SK-N-SH treated with all-trans-retinoic acid at 6 μM for 48 hours (cell line): ENCODE data around the gene COX6A2.
A peak's percentile ranks its signal among the peaks of the same experiment; 100 is the strongest.
"Not testable (repeated sequence)": the region's sequence is repeated elsewhere in the genome, so short reads cannot be mapped to it uniquely, and the experiment has no call there.

Experiments used
- ATAC-seq: fragments of 200-7000 bp; cut with Tn5 transposase; 3 replicates; pipeline ENCODE4 v1.9.1; 2020; ENCODE audit warnings: mild to moderate bottlenecking, moderate library complexity
- ARNTL ChIP-seq: fragments of 450-650 bp; formaldehyde crosslinking; IDR thresholded peaks from 2 replicates; pipeline ENCODE4 v1.5.0; 2020; ENCODE audit warnings: low read depth, mild to moderate bottlenecking, moderate library complexity, borderline replicate concordance
- CSDC2 ChIP-seq: fragments of 250-450 bp; sonication (Bioruptor Pico); IDR thresholded peaks from 2 replicates; pipeline ENCODE4 v1.5.0; 2020; ENCODE audit warnings: mild to moderate bottlenecking, moderate library complexity
- CSRNP3 ChIP-seq: fragments of 250-450 bp; sonication (Bioruptor Pico); IDR thresholded peaks from 2 replicates; pipeline ENCODE4 v1.5.1; 2021; ENCODE audit warnings: mild to moderate bottlenecking, moderate library complexity
- ESRRG ChIP-seq: fragments of 250-450 bp; sonication (Bioruptor Pico); IDR thresholded peaks from 2 replicates; pipeline ENCODE4 v1.6.1; 2021; ENCODE audit warnings: mild to moderate bottlenecking
- GLIS3 ChIP-seq: fragments of 250-450 bp; sonication (Bioruptor Pico); IDR thresholded peaks from 2 replicates; pipeline ENCODE4 v1.5.0; 2020; ENCODE audit warnings: mild to moderate bottlenecking, moderate library complexity
- ISL1 ChIP-seq: fragments of 250-450 bp; sonication (Bioruptor Pico); IDR thresholded peaks from 2 replicates; pipeline ENCODE4 v2.1.2; 2022; ENCODE audit warnings: mild to moderate bottlenecking, moderate library complexity
- OSR1 ChIP-seq: fragments of 250-450 bp; sonication (Bioruptor Pico); IDR thresholded peaks from 2 replicates; pipeline ENCODE4 v1.8.0; 2022; ENCODE audit warnings: moderate library complexity, mild to moderate bottlenecking, inconsistent platforms
- PATZ1 ChIP-seq: fragments of 250-450 bp; sonication (Bioruptor Pico); IDR thresholded peaks from 2 replicates; pipeline ENCODE4 v1.8.0; 2020; ENCODE audit warnings: mild to moderate bottlenecking, moderate library complexity, borderline replicate concordance
- POU6F1 ChIP-seq: fragments of 250-450 bp; sonication (Bioruptor Pico); IDR thresholded peaks from 2 replicates; pipeline ENCODE4 v1.8.0; 2021; ENCODE audit warnings: low read depth, mild to moderate bottlenecking, moderate library complexity, borderline replicate concordance
- PPARA ChIP-seq: fragments of 250-450 bp; sonication (Bioruptor Pico); IDR thresholded peaks from 2 replicates; pipeline ENCODE4 v1.5.0; 2020; ENCODE audit warnings: mild to moderate bottlenecking, borderline replicate concordance
- RARB ChIP-seq: fragments of 250-450 bp; sonication (Bioruptor Pico); IDR thresholded peaks from 2 replicates; pipeline ENCODE4 v1.8.0; 2021; ENCODE audit warnings: mild to moderate bottlenecking, moderate library complexity
- SNAI2 ChIP-seq: fragments of 250-450 bp; sonication (Bioruptor Pico); IDR thresholded peaks from 2 replicates; pipeline ENCODE4 v1.5.0; 2020; ENCODE audit warnings: mild to moderate bottlenecking, moderate library complexity
- TCF4 ChIP-seq: fragments of 250-450 bp; sonication (Bioruptor Pico); IDR thresholded peaks from 2 replicates; pipeline ENCODE4 v1.8.0; 2021; ENCODE audit warnings: mild to moderate bottlenecking, moderate library complexity, borderline replicate concordance
- TSHZ2 ChIP-seq: fragments of 250-450 bp; sonication (Bioruptor Pico); IDR thresholded peaks from 2 replicates; pipeline ENCODE4 v1.5.0; 2020; ENCODE audit warnings: mild to moderate bottlenecking, moderate library complexity
- ZC3H10 ChIP-seq: fragments of 250-450 bp; sonication (Bioruptor Pico); IDR thresholded peaks from 2 replicates; pipeline ENCODE4 v1.5.1; 2021; ENCODE audit warnings: mild to moderate bottlenecking, moderate library complexity
- ZFP3 ChIP-seq: fragments of 250-450 bp; sonication (Bioruptor Pico); IDR thresholded peaks from 2 replicates; pipeline ENCODE4 v1.5.0; 2020; ENCODE audit warnings: mild to moderate bottlenecking, moderate library complexity
- ZFP30 ChIP-seq: fragments of 450-650 bp; formaldehyde crosslinking; IDR thresholded peaks from 2 replicates; pipeline ENCODE4 v1.5.0; 2022; ENCODE audit warnings: mild to moderate bottlenecking, moderate library complexity
- ZNF565 ChIP-seq: fragments of 450-650 bp; formaldehyde crosslinking; conservative IDR thresholded peaks from 2 replicates; pipeline ENCODE4 v1.5.0; 2020; ENCODE audit warnings: low read depth, mild to moderate bottlenecking, moderate library complexity
- ZNF70 ChIP-seq: fragments of 450-650 bp; formaldehyde crosslinking; IDR thresholded peaks from 2 replicates; pipeline ENCODE4 v1.5.0; 2020; ENCODE audit warnings: mild to moderate bottlenecking, moderate library complexity
- ZNF8 ChIP-seq: fragments of 450-650 bp; formaldehyde crosslinking; IDR thresholded peaks from 2 replicates; pipeline ENCODE4 v1.5.0; 2020; ENCODE audit warnings: mild to moderate bottlenecking, moderate library complexity

The COX6A2 gene

DNA sequence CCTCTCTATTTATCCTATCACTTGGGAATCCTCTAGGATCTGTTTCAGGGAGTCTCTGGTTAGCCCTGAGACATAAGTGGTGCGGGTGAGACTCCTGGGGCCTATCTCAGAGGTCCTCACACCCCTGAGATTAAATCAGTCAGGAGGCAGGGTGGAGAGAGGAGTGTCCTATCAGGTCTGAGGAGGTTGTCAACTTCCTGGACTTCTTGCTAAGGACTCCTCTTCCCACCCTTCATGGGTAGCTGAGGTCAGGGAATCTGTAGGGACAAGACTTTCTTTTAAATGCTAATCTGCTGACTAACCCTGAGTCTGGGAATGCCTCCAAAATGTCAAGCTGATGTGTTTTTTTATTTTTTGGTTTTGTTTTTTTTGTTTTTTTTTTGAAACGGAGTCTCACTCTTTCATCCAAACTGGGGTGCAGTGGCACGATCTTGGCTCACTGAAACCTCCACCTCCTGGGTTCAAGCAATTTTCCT, 24.5 kb upstream of the COX6A2 start:
- TF ChIP-seq GLIS3 (CRISPR knock-in tag): no peak
- TF ChIP-seq ISL1 (CRISPR knock-in tag): no peak
- no peak for TF ChIP-seq PATZ1 (CRISPR knock-in tag)
- TF ChIP-seq OSR1 (CRISPR knock-in tag): no peak
- no peak for TF ChIP-seq CSDC2 (CRISPR knock-in tag)
- TF ChIP-seq POU6F1: no peak
- no peak for TF ChIP-seq ZNF8 (CRISPR knock-in tag)
- TF ChIP-seq ZC3H10 (CRISPR knock-in tag): no peak
- no peak for TF ChIP-seq SNAI2 (CRISPR knock-in tag)
- no peak for TF ChIP-seq ZNF565 (CRISPR knock-in tag)
- no peak for TF ChIP-seq ZFP3 (CRISPR knock-in tag)
- peak; percentile 78 for ATAC-seq

DNA sequence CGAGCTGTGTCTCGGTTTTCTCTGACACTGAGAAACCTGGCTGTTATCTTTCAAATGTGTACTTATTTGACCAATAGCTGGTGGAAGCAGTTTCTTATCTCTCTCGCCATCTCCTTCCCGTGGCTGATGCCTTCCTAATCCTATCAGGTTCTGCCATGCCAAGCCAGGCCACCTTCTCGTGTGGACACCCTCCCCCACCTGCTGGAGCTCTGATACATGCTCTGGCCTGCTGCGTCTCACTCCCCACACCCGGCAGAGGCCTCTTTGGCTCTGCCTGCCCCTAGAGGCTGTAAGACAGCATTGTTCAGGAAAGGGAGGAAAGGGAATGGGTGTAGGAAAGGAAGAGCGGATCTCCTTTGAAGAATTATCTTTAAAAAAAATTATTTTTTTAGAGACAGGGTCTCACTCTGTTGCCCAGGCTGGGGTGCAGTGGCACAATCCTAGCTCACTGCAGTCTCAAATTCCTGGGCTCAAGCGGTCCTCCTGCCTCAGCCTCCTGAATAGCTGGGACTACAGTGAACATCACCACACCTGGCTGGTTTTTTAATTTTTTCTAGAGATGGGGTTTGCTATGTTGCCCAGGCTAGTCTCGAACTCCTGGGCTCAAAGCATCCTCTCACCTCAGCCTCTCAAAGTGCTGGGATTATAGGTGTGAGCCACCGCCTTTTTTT, 23.7 kb upstream of the COX6A2 start:
- TF ChIP-seq OSR1 (CRISPR knock-in tag): no peak
- no peak for TF ChIP-seq TCF4 (CRISPR knock-in tag)
- TF ChIP-seq CSRNP3 (CRISPR knock-in tag): no peak
- no peak for TF ChIP-seq TSHZ2 (CRISPR knock-in tag)
- no peak for TF ChIP-seq POU6F1
- TF ChIP-seq ZFP30 (CRISPR knock-in tag): no peak
- no peak for TF ChIP-seq GLIS3 (CRISPR knock-in tag)
- no peak for TF ChIP-seq ZNF70 (CRISPR knock-in tag)
- no peak for TF ChIP-seq ZFP3 (CRISPR knock-in tag)
- TF ChIP-seq ZNF565 (CRISPR knock-in tag): no peak
- no peak for TF ChIP-seq PATZ1 (CRISPR knock-in tag)
- peak; percentile 95 for ATAC-seq

GRCh38 chr16:31451201-31451600, 23.0 kb upstream of the COX6A2 start:
- TF ChIP-seq CSRNP3 (CRISPR knock-in tag) (no peak), ZFP3 (CRISPR knock-in tag) (no peak), ZNF8 (CRISPR knock-in tag) (no peak), PPARA (CRISPR knock-in tag) (no peak), ZNF70 (CRISPR knock-in tag) (no peak), RARB (no peak), POU6F1 (no peak), ARNTL (no peak), ZFP30 (CRISPR knock-in tag) (no peak), CSDC2 (CRISPR knock-in tag) (no peak), ESRRG (CRISPR knock-in tag) (no peak), OSR1 (CRISPR knock-in tag) (no peak), ISL1 (CRISPR knock-in tag) (no peak)
- ATAC-seq: no peak

- not testable (repeated sequence) for ATAC-seq
Observed at GRCh38 chr16:31445931-31446330, 17.8 kb upstream of the COX6A2 start.
